OCI-M2 (cell line): ENCODE data around the gene PGAM5.
"Not testable (repeated sequence)": the region's sequence is repeated elsewhere in the genome, so short reads cannot be mapped to it uniquely, and the experiment has no call there.

ENCODE experiments used
- DNase-seq: peaks from one replicate; lab custom pipeline; 2025; ENCODE audit not compliant: unreplicated experiment; lab: John Stamatoyannopoulos, UW

The PGAM5 gene

DNA sequence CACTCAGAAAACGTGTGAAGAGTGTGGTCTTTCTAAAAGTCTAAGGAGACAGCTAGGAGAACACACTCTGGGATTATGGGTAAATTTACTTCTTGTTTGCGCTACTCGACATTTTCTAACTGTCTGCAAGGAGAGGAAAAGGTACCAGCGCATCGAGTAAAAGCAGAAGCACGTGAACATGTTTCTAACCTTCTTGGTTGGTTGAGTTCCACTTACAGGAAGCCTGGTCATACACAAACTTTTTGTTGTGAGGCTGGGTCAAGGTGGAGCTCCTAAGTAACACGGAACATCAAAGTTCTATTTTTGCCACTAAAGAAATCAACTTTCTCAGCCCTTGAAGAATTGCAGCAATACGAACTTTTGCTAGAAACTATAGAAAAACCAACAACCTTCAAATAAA lies 31.0 kb downstream of the PGAM5 start:
- no peak for DNase-seq

DNA sequence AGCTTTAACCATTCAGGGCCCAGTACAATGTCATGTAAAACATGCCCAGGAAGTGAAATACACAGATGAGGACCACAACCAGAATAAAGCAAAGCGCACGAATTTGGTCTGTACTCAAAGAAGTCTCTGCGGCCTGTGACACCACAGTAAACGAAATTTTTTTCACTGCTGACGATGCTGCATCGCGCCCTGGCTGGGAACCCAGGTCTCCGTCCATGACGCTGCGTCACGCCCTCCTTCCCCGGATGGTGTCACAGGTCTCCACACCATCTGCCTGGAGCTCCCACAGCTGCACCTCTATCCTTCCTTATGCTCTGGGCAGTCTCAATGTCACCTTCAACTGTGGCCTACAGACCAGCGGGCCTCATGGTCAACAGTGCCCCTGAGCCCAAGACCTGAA lies 33.2 kb downstream of the PGAM5 start:
- no peak for DNase-seq

DNA sequence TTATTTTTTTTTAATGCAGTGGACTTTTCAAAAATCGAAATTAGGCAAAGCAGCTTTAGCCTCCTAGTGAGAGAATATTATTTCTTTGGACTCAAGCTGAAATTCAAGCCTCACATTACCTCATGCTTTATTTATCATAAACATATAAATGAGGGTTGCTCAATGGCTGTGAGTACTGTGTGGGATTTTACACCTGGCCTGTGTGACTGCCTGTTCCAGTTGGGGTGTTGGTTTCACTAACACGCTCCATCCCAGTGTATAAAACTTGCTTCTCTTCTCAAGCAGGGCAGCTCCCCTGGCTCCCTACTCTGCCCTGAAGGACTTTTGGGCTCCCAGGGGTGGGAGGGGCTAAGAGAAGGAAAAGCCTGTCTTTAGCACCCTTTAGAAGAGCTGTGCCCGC lies 36.0 kb downstream of the PGAM5 start:
- no peak for DNase-seq

DNA sequence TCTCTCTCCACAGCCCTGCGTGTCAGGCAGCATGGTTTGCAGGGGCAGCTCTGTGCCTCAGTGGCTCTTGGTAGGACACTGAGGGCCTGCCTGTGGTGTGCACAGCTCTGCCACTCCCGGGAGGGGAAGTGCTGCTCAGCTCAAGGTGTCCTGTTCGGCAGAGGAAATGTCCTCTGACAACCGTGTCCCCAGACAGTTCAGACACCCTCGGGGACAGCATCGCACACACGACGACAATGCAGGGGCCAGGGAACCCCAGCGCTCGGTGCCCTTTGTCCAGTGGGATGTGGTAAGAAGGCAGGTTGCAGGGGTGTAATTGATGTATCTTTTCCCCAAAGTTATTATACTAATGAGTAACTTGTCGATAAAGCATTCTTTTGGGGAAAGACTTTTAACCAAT lies 36.8 kb downstream of the PGAM5 start:
- no peak for DNase-seq

DNA sequence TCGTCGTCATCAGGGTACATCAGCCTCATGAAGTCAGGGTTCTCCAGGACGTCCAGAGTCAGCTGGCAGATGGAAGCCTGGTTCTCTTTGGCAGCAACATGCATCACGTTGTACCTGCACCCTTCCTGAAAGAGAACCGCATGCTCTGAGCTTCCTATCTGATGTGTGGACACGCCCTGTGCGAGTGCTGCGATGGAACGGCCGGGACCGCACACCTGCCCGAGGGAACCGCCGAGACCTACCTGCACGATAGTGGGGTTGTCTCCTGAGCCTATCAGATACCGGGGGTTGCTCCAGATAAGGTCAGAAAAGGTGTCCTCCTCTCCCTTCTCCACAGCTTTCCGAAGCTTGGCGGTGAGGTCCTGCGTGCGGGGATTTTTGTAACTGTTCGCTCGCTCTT lies 37.3 kb downstream of the PGAM5 start:
- DNase-seq, result no peak

DNA sequence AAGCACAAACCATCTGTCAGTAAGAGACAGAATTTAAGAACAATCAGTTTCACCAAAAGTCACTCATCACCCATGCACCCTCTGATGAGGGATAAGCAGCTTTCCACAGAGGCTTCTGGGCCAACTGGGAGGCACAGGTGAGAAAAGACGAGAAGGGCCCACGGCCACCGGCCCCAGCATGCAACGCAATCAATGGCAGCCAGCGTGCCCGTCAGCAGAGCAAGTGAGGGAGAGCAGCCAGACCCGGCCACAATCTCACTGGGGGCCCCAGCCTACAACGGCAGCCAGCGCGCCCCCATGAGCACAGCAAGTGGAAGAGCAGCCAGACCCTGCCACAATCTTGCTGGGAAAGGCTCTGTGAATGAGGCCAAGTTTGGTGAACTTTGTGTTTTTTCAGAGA lies 37.7 kb downstream of the PGAM5 start:
- no peak for DNase-seq

DNA sequence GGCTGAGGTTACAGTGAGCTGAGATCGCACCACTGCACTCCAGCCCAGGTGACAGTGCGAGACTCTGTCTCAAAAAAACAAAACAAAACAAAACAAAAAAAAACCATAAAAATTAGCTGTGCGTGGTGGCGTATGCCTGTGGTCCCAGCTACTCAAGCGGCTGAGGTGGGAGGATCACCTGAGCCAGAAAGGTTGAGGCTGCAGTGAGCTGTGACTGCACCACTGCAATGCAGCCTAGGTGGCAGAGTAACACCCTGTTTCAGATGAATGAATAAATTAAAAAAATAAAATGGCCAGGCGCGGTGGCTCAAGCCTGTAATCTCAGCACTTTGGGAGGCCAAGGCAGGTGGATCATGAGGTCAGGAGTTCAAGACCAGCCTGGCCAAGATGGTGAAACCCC lies 43.0 kb downstream of the PGAM5 start:
- DNase-seq, result not testable (repeated sequence)

DNA sequence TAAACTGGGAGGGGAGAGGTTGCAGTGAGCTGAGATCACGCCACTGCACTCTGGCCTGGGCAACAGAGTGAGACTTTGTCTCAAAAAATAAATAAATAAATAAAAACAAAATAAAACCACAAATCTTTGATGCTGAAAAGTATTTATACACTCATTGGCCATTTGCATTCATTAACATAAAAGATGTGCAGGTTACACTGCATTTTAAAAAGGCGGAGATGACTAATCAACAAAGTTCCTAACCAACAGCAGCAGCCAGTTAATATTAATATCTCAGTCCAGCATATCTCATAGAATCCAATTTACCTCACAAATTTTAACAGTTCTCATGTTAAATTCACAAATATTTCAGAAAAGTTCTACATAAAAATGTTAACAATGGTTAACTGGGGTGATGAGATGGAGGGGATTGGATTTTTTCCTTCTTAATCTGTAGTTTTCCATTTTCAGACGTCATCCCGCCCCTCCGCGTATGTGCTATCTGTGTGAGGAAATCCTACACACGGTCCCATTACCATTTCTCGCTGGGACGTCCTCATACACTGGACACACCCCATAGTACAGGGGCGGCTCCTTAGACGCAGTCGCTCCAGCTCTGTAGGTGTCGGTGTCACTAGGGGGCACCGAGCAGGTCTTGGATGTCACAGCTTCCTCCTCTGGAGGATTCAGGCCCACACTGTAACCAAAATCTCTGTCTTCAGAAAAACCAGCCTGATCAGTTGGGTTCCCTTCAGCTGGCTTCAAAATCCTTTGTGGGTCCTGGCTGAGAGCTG lies 43.7 kb downstream of the PGAM5 start:
- DNase-seq, result no peak

DNA sequence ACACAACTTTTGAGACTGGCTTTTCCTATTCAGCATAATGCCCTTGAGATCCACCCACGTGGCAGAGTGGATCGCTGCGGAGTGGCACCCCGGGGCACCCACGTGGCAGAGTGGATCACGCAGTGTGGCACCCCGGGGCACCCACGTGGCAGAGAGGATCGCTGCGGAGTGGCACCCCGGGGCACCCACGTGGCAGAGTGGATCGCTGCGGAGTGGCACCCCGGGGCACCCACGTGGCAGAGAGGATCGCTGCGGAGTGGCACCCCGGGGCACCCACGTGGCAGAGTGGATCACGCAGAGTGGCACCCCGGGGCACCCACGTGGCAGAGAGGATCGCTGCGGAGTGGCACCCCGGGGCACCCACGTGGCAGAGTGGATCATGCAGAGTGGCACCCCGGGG lies 48.2 kb downstream of the PGAM5 start:
- DNase-seq, result not testable (repeated sequence)

DNA sequence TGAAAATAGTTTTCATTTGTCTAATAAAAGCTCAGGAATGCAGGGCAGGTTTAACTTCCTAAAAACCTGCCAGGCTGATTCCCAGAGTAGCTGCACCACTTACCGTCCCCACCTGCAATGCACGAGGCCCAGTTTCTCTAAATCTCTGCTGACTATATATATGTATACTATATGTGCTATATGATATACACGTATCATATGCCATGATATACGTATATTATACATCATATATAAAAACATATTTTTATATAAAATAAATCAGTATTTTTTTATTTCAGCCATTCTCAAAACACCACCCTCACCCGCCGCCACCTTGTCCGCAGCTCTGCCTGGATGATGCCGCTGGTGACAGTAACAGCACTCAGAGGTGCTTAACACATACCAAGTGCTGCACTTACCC lies 48.7 kb downstream of the PGAM5 start:
- DNase-seq, result no peak

DNA sequence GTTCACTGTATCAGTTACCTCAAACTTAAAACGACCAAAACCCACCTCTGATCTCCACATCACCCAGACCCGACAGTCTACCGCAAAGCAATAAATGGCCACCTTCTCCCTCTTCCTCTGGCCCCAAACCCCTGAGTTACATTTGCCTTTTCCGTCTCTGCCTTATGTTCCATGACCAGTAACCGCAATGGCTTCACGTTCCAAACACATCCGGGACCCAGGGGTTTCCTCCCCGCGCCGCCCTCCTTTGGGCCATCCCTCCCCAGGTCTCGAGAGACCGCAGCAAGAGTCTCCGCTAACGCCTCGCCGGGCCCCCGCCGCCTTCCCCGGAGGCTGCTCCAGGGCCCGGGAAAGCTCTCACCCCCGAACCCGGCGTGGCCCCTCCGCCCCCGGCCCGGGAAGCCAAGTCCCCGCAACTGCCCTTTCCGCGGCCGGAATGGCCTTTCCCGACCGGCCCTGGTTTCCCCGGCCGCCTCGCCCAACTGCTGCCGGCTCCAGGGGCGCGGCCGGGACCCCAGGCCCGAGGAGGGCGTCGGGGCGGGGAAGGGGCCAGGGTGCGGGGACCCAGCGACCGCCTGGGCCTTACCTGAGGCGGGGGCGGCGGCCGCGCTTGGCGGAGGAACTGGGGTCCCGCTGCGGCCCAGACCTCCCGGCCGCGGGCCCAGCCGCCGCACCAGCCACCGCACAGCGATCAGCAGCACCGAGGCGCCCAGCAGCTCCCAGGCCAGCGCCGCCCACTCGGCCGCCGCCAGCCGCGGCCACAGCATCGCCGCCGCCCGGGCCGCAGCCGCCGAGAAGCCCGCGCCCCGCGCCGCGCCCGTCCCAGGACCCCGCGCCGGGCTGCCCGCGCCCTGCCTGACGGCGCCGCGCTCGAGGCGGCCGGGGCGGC lies 50.6 kb downstream of the PGAM5 start, which contains the start of gene ANKLE2:
Gene ANKLE2, minus strand, starts transcription at position 801 of the 889 bp plus-strand sequence. Its CDS starts 34 bp downstream, at position 767.
- no peak for DNase-seq

DNA sequence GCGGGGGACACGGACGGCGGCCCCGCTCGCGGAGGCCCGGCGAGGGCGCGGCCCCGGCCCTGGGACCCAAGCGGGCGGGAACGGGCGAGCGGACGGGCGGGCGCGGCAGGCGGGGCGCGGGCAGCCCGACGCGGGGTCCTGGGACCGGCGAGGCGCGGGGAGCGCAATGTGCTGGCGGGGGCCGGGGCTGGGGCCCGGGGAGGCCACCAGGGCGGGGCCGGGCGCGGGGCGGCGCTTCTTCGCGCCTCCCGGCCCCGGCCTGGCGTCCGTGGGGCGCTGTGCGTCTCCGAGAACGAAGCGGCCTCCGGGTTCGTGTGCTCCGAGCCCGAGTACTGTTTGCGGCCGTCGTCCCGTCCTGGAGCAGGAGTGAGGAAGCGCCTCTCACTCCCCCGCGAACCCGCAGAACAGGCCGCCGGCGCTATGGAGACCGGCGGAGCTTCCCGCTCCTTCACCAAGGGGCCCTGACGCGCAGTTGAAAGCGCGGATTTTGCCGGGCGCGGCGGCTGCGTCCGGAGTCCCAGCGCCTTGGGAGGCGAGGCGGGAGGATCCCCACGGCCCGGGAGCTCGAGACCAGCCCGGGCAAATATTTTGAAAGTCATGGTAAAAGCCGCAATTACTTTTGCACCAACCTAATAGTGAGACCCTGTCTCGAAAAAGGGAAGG lies 51.4 kb downstream of the PGAM5 start:
- DNase-seq, result no peak

DNA sequence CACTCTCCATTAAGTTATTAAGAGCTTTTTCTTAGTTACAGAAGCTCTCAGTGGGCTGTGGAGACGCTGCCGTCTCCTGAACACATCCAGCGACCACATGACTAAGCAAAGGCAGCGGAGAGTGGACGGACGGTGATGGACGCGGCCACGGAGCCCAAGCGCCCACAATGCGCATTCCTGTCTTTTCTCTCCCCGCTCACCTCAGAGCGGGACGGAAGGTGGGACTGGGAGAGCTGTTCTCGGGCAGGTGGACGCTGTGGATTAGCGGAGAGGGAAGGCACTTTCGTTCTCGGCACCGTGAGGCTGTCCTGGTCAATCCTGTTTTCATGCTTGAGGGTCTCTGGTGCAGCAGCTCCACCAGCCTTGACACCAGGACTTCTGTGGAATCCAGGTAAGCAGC lies 53.6 kb downstream of the PGAM5 start:
- no peak for DNase-seq

DNA sequence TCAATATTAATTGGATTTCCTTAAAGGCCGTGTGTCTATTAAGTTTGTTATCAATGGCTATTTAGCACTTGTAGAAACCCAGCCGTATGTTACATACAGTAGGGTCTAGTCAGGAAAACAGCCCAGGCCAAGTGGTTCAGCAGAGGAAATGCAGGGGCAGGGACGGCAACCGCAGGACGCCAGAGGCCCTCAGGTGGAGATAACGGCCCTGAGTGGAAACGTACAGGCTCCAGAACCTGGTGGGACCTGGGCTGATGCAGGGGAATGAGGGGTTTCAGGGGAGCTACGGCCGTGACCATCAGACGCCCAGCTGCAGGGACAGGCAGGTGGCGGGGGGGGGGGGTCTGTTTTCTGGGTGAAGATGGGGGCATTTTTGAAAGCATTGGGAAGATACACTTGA lies 54.7 kb downstream of the PGAM5 start:
- DNase-seq, result no peak

DNA sequence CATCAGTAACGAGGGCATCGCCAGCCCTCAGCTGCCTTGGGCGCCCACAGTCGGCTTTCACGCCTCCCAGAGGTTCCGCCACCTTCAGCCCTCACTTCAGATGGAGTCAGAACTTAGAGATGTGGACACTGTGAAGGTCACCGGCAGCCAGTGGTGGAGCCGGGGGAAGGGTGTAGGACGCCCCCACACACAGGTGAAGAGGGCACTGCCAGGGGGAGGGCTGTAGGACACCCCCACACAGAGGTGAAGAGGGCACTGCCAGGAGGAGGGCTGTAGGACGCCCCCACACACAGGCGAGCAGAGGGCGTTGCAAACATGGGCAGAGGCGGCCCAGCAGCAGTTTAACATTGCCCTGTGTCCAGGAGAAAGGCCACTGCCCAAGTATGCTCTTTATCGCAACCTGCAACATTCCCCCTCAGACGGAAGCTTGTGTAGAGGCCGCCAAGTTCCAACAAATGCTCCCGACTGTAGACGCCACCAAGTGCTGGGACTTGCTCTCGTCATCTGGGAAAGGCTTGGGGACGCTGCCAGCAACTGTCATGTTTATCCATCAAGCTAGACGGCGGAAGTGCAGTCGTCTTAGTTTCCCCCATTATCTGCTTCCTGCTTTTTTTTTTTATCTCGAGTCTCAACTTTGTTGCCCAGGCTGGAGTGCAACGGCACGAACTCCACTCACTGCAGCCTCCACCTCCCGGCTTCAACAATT lies 55.9 kb downstream of the PGAM5 start:
- DNase-seq, result no peak

DNA sequence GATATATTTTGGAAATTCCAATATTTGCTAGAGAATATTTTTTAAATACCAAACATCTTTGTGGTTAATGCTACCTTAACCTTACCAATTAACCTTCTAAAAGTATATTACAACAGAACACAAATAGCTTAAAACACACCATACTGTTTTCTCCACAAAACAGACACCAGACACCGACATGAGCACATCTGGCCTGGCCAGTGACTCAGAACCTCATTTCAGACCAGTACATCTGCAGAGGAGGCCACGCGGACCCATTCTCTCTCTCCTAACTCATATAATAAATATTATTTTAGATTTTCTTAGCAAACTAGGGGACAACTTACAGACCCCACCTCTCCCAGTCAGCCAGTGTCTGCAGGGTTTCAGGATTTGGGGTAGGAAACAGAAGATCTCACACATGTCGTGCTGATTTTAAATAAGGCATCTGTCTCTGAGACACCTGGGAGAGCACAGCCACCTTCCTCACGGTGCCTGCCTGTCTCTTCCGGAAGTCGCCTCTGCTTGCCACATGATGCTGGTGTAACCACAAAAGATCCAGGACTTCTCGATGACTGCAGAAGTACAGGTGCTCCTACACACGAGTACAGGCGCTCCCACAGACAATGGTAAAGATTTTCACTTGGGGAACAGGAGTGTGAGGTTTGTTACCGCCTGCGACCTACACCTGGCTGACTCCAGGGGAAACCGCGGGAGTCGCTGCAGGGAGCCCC lies 60.6 kb downstream of the PGAM5 start:
- DNase-seq, result no peak
